ENCODE data around the gene ST6GAL2. TPM values are rescaled to one million over a fixed set of nuclear protein-coding genes. Genes with fewer than 3 reads are reported as not detected.

The ST6GAL2 gene
- total RNA-seq, 4 donors from 2014 or later, result 0.04 to 1.3 (median 0.82) TPM

DNA sequence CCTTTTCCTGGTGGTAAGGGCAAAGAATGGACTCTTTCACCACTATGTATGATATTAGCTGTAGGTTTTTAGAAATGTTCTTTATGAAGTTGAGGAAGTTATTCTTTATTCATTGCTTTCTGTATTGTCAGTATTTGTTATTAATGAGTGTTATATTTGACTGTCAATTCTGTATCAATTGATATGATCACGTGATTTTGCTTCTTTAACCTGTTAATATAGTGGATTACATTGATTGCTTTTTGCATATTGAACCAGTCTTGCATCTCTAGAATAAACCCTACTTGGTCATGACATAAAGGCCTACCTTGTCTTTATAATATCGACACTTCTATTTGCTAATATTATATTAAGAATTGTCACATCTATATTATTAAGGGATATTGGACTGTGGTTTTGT is 18.3 kb upstream of the ST6GAL2 start:
- no peak for DNase-seq (ENCODE audit: low spot score in 2 of 2)
- no peak overlapping the region for H3K4me3 ChIP-seq (ENCODE audit: low read depth, poor library complexity, severe bottlenecking)
- intact Hi-C loops (cut with DNase I; ENCODE audit: low total_unique reads), result no loop called here
- WGBS, 2 donors, result 91 to 92% methylated on average over 2 of the region's 2 CpGs
- TF ChIP-seq, protein P1, sequence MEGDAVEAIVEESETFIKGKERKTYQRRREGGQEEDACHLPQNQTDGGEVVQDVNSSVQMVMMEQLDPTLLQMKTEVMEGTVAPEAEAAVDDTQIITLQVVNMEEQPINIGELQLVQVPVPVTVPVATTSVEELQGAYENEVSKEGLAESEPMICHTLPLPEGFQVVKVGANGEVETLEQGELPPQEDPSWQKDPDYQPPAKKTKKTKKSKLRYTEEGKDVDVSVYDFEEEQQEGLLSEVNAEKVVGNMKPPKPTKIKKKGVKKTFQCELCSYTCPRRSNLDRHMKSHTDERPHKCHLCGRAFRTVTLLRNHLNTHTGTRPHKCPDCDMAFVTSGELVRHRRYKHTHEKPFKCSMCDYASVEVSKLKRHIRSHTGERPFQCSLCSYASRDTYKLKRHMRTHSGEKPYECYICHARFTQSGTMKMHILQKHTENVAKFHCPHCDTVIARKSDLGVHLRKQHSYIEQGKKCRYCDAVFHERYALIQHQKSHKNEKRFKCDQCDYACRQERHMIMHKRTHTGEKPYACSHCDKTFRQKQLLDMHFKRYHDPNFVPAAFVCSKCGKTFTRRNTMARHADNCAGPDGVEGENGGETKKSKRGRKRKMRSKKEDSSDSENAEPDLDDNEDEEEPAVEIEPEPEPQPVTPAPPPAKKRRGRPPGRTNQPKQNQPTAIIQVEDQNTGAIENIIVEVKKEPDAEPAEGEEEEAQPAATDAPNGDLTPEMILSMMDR (IDR thresholded peaks at IDR 0.05), result no peak
- no peak for TF ChIP-seq POLR2A (IDR thresholded peaks at IDR 0.05)

DNA sequence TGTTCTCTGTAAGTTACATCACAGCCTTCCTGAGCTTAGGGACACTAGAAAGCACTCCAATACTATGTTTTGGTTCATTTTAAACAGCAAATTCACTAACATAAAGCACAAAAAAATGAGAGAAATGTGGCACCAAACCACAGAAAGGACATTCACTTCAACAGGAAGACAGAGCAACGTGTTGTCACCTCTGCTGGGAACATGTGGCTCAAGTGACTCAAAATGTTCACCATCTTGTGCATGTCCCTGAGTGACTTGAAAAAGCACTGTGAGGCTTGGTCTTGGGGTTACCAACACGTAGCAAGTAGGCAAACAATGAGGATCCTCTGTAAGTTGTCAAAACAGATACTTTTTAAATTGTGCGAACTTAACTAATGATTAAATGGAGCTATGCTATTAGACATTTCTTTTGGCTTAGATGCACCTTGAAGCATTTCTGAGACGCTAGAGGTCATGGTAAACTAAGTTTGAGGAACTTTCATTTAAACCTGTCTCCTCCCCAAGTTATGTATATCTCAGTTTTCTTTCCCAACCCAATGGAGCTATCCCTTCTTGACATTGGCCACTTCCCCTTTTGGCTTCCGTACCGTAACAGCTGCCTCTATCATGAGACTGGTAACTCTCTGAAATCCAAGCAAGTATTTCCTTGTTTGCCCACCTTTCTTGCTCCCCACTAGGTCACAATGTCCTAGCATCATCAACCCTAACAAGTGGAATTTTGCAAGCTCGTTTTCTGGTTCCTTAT is 14.0 kb upstream of the ST6GAL2 start:
- TF ChIP-seq, protein P1 (IDR thresholded peaks at IDR 0.05), result no peak
- no peak for TF ChIP-seq POLR2A (IDR thresholded peaks at IDR 0.05)
- 77 to 81% methylated on average over 7 of the region's 7 CpGs for WGBS, 2 donors
- no peak for DNase-seq (ENCODE audit: low spot score in 2 of 2)
- intact Hi-C loops (cut with DNase I; ENCODE audit: low total_unique reads), result no loop called here
- H3K4me3 ChIP-seq (ENCODE audit: low read depth, poor library complexity, severe bottlenecking), result no peak overlapping the region

DNA sequence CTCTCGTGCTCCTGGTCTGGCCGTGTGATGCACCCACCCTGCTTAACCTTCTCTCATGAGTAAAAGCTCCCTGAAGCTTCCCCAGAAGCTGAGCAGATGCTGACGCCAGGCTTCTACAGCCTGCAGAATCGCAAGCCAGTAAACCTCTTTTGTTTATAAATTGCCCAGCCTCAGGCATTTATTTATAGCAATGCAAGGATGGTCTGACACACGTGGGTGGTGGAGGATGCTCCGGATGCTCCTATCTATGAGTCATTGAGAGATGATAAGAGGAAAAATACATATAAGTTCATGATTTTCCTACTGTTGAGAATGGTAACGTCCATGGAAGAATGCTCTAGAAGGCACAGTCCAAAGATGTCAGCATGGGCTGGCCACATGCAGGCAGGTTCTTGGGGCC is 8.6 kb upstream of the ST6GAL2 start:
- no peak for TF ChIP-seq POLR2A (IDR thresholded peaks at IDR 0.05)
- TF ChIP-seq, protein P1 (IDR thresholded peaks at IDR 0.05), result no peak

DNA sequence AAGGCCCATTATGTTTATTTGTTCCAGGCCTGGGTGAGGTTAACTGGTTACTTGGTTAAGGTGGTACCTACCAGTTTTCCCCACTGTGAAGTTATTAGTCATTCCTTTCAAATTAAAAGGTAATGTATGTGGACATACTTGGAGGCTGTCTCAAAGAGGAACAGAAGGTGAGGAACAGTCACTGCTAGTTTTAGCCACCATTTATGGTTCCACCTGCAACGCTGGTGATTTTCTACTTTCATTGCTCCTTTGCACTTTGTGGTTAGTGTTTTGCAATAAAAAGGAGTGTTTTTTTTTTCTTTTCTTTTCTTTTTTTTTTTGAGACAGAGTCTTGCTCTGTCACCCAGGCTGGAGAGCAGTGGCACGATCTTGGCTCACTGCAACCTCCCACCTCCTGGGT is 6.1 kb upstream of the ST6GAL2 start:
- TF ChIP-seq POLR2A (IDR thresholded peaks at IDR 0.05), result no peak
- TF ChIP-seq, protein P1 (IDR thresholded peaks at IDR 0.05), result no peak
- intact Hi-C loops (cut with DNase I; ENCODE audit: low total_unique reads), result no loop called here
- DNase-seq (ENCODE audit: low spot score in 2 of 2), result no peak
- no peak overlapping the region for H3K4me3 ChIP-seq (ENCODE audit: low read depth, poor library complexity, severe bottlenecking)
- WGBS, 2 donors, result 76 to 87% methylated on average over 2 of the region's 2 CpGs

More for the DNA sequence above, 8.6 kb upstream of the ST6GAL2 start:
- intact Hi-C loops (cut with DNase I; ENCODE audit: low total_unique reads), result no loop called here
- 84 to 90% methylated on average over 7 of the region's 7 CpGs for WGBS, 2 donors
- DNase-seq (ENCODE audit: low spot score in 2 of 2), result no peak
- no peak overlapping the region for H3K4me3 ChIP-seq (ENCODE audit: low read depth, poor library complexity, severe bottlenecking)

DNA sequence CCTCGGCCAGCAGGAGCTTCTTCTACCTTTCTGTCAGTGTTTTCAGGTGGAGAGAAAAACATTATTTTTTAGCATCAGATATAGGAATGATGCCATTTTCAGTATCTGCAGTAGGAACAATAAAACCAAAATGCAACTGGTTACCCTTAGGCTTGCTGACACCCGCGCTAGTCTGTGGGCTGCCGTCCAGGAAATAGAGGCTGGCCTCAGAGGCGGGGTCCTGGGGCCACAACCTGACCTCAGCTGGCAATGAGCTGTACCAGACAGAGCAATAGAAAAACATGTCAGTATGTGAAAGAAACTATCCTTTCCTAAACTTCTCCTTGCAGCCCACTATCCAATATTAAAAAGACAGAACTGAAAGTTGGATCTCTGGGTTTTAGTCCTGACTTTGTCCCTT is 4.6 kb upstream of the ST6GAL2 start:
- WGBS, 2 donors, result 23 to 24% methylated on average over 5 of the region's 5 CpGs
- TF ChIP-seq POLR2A (IDR thresholded peaks at IDR 0.05), result no peak
- TF ChIP-seq, protein P1 (IDR thresholded peaks at IDR 0.05), result no peak
- DNase-seq (ENCODE audit: low spot score in 2 of 2), result no peak
- intact Hi-C loops (cut with DNase I; ENCODE audit: low total_unique reads), result no loop called here
- H3K4me3 ChIP-seq (ENCODE audit: low read depth, poor library complexity, severe bottlenecking), result no peak overlapping the region

Data from lower leg skin (tissue), 4 donors.